Hepatic stellate cell (primary cell): ENCODE measurements around the gene SRP68.

Experiments used
- DNase-seq: peaks from one replicate; pipeline ENCODE4 v3.0.0; 2011; ENCODE audit warnings: low spot score

Gene SRP68

DNA sequence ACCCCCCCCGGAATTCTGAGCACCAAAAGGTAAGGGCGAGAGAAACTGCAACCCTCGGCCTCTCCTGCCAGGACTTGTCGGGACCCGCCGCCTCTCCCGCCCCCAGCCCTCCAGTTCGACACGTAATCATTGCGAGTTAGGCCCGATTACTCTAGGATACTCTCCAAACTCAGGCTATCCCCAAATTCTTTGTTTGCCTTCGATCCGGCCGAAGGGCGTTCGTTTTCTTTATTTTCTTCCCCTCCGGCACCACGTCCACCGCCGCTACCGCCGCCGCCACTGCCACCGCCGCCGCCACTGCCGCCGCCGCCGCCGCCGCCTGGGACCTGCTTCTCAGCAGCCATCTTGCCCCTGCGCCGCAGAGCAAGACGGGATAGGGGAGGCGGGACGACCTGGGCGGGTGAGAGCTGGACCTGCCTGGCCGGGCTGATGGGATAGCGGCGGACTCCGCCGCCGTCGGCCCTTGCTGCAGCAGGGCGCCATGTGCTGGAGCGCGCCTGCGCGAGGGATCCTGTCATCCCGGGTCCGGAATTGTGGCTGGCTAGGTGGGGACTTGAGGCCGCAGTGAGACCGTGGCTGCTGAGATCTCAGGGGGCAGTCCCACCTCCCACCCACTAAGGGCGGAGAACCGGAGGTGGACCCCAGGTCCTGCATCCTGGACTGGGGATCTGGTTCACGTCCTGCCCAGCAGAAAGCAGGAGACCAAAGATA is at the start of gene SRP68:
TSS of gene SRP68 (minus strand) at position 370 of the 711 bp plus-strand sequence. CDS start at position 344, 26 bp downstream.
- DNase-seq: peak; percentile 97

DNA sequence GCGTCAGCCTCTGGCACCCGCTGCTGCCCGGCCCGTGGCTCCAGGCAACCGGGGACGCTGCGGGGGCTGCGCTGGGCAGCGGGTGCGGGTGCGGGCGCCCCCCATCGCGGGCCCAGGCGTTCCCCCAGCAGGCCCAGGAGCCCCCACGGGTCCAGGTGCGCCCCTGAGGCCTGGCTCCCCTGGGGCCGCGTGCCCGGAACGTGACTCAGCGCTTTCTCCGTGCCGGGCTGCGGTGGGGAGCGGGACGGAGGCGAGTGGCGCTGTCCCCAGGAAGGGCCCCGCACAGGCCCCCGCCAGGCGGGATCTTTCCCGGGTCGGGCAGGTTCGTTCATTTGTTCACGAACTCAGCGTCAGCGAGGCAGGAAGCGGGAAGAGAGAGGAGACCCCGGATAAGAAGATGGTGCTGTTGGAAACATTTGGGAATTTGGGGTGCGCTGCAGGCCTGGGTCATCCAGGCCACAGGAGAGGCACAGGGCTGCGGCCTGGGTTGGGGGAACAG is 49.7 kb upstream of the SRP68 start:
- DNase-seq: no peak

DNA sequence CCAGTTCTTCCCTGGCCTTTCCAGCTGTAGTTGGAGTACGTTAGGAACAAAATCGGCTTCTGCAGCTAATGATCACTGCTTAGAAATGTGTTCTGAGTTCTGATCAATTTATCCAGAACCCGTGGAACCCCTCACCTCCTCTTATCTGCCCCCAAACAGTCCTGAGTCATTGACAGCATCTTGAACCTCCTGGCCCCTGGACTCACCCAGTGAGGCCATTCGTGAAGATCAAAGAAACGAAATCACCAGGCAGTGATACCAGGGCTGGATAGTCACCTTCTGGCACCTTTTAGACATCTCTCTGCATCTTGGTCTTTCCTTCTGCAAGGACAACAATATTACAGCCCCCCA is 48.3 kb upstream of the SRP68 start:
- DNase-seq: no peak

DNA sequence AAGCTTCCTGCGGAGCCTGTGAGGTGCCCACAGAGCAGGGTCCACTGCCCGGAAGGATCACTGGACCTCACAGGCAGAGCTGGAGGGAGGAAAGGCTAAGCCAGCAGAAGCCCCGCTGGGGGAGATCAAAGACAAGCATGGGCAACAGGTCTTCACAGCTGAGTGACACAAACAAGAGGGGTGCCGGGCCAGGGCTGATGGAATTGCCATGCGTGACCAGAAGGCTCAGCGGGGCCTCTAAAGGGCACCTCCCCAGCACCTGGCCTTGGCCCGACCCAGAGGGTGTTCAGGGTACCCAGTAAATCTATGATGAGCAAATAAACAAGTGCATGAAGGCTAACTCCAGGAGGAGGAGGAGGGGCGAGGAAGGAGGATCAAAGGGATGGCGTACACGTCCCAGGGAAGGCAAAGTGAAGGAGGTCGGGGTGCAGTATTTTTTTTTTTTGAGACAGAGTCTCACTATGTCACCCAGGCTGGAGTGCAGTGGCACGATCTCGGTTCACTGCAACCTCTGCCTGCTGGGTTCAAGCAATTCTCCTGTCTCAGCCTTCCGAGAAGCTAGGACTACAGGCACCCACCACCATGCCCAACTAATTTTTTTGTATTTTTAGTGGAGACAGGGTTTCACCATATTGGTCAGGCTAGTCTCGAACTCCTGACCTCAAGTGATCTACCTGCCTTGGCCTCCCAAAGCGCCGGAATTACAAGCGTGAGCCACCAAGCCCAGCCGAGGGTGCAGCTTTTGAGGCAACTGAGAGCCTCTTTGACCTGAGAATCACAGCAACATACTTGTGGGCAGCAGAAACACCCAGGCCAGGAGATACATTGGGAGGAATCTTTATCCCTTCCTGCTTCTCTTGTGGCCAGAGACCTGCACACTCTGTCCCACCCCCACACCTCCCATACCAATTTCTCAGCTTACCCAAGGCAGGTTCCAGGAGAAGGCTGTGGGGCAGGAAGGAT is 47.4 kb upstream of the SRP68 start:
- DNase-seq: no peak

DNA sequence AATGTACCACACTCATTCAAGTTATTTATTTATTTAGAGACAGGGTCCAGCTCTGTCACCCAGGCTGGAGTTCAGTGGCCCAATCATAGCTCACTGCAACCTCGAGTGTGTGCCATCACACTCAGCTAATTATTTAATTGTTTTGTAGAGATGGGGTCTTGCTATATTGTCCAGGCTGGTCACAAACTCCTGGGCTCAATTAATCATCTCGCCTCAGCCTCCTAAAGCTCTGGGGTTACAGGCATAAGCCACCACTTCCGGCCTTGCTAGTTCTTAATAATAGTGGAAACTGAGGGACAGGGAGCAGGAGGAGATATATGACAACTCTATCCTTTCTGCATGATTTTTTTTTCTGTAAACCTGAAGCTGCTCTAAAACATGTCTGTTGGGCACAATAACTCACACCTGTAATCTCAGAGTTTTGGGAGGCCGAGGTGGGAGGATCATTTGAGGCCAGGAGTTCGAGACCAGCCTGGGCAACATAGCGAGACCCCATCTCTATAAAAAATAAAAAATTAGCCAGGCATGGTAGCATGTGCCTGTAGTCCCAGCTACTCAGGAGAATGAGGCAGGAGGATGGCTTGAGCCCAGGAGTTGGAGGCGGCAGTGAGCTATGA is 42.9 kb upstream of the SRP68 start:
- no peak for DNase-seq

DNA sequence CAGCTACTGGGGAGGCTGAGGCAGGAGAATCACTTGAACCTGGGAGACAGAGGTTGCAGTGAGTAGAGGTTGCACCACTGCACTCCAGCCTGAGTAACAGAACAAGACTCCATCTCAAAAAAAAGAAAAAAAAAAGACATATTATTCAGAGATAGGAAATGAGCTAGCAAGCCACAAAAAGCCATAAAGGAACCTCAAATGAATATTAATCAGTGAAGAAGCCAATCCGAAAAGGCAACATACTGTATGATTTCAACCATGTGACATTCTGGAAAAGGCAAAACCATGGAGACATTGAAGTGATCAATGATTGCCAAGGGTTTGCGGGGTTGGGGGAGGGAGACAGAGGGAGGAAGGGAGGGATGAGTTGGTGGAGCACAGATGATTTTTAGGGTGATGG is 39.6 kb upstream of the SRP68 start:
- no peak for DNase-seq

DNA sequence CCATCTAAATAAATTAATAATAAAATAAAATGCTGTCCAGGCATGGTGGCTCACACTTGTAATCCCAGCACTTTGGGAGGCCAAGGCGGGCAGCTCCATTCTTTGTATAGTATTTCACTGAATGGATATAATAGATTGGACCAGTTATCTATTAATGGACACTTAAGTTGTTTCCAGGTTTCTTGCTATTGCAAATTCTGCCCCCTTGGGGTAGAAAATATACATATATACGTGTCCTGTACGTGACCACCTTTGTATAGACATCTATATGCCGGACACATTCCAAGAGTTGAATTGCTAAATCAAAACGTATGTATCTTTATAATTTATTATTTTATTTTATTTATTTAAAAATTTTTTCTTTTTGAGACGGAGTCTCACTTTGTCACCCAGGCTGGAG is 35.2 kb upstream of the SRP68 start:
- no peak for DNase-seq

DNA sequence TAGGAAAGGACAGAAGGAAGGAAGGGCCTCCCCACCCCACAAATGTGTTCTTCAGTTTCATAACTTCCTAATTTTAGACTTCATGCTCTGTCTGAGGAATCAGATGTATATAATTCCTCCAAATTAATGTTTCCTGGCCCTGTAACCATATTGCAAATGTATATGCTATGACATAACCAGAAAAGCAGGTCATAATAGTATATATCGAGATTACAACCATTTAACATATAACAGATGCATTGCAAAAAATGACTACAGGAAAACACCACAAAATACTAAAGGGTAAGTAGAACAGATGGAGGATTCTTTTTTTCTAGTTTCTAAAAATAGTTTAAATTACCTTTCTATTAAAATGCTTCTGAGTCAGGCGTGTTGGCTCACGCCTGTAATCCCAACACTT is 34.4 kb upstream of the SRP68 start:
- no peak for DNase-seq

DNA sequence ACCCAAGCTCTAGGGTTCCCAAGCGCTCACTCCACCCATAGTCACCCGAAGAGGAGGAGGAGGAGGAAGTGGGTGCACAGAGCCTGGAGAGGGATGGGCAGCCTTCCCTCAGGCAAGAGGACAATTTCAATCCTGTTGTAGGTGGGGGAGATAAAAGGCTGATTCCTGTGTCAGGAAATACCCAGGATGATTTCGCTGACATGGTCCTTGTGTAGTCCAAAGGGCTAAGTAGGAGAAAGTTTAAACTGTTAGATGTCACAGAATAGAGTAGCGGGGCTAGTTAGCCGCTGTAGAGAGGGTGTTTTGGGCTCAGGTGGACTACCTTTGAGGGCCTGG is 32.5 kb upstream of the SRP68 start:
- no peak for DNase-seq

DNA sequence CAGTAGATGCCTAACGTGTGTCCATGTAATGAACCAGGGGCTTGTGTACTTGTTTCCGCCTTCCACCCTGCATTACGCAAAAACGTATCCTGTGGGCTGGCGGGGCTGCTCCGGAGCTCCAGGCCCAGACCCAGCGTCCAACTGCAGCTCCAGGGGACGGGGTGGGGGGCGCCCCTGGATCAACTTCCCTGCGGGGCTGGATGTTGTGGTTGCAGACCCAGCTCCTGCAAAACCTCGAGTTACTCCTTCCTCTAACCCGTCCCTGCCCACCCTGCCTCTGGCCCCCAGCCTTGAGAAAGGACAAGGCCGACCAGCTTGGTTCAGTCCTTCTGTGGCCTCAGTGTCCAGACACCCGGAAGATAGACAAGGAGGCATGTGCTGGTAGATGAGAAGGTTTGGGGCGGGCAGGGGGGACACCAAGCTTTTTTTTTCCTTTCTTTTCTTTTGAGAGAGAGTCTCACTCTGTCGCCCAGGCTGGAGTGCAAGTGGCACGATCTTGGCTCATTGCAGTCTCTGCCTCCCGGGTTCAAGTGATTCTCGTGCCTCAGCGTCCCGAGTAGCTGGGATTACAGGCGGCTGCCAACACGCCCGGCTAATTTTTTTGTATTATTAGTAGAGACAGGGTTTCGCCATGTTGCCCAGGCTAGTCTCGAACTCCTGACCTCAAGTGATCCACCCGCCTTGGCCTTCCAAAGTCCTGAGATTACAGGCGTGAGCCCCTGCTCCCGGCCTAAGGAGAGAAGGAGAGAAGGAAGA is 32.0 kb upstream of the SRP68 start:
- no peak for DNase-seq

DNA sequence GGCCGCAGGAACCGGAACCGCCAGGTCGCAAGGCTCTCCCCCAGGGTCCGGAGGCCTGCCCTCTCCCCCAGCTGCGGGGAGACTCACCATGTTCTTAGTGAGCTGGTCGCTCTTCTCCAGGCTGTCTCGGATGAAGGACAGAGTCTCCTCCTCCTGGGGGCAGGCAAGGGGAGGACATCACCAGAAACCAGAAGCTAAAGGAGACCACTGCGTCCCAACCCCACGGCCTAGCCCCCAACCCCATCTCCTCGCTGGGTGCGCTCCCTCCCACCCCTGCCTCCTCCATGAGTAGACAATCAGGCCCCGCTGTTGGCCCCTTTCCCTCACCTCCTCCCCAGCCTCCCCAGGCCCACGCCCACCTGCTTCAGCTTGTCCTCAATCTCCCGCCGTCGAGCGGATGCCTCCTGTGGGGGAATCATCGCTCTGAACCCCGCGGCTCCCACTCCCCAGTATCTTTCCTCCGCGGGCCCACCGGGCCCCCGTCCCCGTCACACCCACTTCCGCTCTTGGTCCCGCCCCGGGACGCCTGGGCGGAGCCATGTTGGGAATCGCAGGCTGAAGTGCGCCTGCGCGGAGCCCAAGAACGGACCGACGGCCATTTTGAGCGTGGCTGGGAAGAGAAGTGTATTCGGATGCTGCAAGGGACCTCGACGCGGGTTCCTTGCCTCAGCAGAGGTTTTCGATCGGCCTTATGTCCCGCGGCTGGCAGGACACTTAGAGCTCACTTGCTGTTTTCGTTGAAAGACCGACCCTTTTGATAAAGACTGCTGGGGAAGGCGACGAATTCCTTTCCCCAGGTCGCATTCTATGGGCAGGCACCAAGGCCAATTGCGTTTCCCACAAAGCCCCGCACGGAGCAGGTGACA is 31.2 kb upstream of the SRP68 start, which contains the start of gene EXOC7:
TSS of gene EXOC7 (minus strand) at position 514 of the 866 bp plus-strand sequence. CDS start at position 419, 95 bp downstream.
- DNase-seq: peak; percentile 98

DNA sequence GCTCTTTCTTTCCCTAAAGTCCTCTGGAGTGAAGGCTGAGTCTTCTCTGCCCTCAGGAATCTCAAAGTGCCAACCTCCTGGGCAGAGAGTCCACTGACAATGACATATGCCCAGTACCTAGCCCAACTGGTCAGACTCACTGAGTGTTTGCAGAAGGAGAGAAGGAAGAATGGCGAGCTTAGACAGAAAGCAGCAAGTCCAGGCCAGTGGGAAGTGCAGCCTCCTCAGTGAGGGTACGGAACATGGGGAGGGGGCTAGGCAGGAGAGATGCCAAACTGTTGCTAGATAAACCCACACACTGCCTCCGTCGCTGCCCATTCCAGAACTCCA is 30.6 kb upstream of the SRP68 start:
- no peak for DNase-seq

DNA sequence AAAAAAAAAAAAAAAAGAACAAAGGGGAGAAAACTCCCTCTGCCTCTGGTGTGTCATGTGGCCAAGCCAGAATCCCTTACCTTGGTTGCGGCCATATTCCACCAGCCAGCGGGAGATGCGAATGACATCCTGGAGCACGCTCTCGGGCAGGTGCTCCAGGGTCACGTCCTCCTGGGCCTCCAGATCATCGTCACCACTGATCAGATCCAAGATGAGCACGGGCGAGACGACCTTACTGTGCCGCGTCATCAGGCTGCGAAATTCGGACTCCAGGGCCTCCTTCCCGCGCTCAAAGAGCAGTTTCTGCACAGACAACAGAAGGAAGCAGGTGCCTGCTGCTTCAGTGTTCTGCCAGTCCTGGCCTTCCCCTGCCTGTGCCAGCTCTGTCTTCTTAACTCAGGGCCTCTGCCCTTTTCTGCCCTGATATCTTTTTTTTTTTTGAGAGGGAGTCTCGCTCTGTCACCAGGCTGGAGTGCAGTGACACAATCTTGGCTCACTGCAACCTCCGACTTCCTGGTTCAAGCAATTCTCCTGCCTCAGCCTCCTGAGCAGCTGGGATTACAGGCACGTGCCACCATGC is 25.5 kb upstream of the SRP68 start:
- no peak for DNase-seq

DNA sequence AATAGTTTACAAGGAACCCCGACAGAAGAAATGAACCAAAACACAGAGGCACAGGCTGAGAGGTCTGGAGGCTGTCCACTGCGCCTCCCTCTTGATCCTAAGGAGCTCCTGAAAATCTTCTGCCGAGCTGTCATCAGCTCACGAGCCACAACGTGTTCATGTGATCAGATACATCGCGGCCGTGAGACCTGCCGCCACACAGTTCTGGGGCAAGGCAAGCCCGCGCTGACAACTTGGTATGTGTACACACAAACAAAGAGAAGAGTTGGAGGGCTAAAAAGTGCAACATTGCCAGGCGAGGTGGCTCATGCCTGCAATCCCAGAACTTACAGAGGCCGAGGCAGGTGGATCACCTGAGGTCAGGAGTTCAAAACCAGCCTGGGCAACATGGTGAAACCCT is 23.6 kb upstream of the SRP68 start:
- DNase-seq: no peak

DNA sequence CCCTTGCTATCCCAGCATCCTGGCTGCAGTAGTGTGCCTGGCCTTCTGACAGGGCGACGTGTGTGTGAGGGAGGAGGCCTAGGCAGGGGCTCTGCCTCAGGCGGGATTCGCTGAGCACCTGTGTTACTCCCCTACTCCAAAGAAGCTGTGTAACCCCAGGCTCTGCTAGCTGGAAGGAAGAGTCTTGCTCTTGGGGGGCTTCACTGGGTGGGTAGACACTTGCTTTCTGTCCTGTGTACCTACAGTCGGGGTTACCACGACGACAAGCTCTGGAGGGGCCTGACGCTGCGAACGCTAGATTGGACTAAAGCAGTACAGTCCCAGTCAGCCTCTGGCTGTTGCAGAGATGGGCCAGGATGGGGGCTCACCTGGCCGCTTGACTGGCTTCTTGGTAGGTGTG is 21.7 kb upstream of the SRP68 start:
- no peak for DNase-seq

DNA sequence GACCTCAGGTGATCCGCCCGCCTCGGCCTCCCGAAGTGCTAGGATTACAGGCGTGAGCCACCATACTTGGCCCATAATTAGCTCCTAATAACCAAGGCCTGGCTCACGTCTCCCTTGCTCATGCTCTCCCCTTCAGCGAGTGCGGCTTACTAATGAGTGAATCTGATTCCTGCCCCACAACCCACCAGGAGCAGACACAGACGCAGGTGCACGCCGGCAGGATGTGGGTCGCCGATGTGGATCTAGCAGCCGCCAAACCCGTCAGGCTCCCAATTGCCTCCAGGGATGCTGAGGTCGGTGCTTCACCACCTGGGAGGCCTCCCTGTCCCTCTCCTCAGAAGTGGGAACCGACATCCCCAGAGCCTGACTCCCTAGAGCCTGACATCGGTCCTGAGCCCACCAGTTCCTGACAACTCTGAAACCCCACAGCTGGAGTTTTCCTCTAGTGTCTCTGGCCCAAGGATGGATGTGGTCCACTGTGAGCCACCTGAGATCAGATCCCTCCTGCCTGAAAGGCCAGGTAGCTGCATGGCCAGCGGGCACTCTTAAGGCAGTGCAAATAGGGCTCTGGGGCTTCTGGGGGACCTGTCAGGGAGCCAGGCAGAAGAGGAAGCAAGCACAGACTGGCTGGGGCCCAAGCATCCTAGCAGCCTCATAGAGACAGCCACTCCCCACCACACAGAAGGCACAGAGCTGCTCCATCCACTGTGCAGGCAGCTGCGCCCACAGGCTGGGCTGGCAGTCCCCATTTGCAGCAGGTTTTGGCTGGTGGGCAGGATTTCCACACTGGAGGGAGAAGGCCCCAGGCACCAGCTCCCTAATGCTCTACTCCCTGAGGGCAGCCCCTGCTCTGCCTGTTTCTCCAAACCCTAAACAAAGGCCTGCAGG is 20.5 kb upstream of the SRP68 start:
- no peak for DNase-seq

DNA sequence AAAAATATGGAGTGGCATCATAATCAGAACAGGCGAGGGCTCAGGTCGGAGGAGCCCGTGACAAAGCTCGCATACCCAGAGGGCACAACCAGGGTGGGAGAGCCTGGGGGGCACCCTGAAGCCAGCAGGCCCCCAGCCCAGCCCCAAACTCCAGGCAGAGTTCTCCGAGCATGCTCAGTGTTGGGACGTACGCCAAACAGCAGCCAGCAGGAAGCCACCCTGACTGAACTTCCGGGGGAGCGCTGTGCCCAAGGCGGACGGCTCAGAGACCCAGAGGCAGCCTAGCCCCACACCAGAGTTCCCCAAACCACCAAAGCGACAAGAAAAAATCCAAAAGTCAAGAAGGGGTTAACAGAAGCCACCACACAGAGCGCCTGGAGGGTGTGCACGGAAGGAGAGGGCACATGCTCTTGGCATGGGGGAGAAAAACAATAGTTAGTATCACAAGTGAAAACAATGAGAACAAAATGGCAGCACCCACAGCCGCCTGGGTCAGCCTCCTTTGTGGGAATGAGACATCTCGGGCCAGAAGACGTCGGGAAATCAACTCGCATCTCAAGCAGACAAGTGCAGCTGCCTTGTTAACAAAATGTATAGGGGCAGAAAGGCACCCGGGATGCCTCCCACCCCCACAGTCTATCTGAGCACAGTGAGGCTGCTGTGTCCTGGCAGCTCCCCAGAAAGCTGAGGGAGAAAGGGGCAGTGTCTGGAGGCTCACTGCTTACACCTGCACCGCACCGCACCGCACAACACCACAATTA is 19.4 kb upstream of the SRP68 start:
- DNase-seq: no peak

DNA sequence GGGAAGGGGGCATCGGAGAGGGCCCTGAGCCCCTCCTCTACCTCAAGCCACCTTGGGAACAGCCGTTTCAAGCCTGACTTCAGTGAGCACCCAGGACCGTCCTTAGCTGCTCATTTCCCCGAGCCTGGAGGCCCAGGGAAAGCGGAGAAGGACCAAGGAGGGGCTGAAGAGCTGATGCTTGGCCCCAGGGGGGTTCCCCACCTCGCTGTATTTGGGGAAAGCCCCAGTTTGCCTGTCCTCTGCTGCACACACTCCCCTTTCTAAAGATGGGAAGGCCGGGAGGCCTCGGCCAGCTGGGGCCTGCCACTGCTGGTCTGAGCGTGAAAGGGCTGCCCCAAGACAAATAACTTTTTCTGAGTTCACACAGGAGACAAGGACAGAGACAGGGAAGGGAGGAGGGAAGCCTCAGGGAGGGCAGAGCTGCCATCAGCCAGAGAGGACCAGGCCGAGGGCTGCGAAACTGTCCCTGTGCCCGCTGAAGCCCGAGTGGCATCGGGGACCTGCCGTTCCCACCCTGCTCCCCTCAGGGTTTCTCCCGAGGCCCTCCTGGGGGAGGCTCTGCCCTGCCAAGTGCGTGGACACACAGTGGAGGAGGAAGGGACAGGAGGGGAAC is 18.3 kb upstream of the SRP68 start:
- no peak for DNase-seq
